KG1 (cell line): ENCODE data around the gene IRX6.

Experiments used
- DNase-seq: peaks from one replicate; lab custom pipeline; 2025; lab: John Stamatoyannopoulos, UW

Gene IRX6

DNA sequence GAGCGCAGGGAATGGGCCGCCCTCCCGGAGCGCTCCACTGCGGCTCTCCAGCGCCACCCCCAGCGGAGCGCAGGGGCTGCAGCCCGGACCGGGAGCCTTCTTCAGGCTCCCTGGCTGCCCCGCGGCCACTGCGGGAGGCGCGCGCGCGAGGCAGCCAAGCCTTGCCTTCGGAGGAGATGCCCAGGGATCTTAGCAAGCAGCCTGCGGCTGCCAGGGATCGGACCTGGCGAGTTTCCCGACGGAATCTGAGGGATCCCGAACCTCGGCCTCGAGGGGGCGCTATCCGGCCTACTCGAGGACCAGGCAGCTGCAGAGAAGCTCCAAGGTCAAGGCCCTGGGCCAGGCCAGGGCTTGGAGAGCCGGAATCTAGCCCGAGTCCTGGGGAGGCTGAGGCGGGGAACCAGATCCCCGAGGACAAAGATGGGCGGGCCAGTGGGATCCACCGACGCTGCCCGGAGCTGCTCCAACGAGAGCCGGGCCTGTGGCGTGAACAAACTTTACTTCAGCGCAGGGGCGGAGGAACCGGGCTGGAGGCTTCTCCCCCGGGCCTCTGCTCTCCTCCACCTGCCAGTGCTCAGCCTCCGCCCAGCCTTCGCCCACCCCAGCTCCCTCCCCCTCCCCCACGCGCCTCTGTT, at the start of gene IRX6:
Gene IRX6 (plus strand): TSS at position 567 of the 635 bp plus-strand sequence. CDS start 889 bp downstream, outside the sequence.
- no peak for DNase-seq

DNA sequence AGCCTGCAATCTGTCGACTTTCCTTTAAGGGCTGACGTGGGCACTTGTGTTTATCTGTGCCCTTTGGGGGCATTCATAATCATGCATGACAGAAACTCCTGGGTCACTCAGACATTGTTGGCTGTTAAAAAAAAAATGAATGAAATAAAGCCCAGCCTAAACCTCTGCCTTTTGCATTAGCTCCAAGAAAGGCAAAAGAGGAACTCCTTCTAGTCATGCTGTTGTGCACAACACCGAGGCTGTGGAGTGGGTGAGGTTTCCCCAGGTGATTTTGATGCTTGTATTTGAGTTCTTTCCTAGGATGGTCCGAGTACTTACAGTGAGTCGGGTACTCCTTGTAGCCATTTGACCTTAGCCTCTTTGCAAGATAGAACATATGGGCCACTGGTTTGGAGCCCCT, 49.6 kb upstream of the IRX6 start:
- no peak for DNase-seq

DNA sequence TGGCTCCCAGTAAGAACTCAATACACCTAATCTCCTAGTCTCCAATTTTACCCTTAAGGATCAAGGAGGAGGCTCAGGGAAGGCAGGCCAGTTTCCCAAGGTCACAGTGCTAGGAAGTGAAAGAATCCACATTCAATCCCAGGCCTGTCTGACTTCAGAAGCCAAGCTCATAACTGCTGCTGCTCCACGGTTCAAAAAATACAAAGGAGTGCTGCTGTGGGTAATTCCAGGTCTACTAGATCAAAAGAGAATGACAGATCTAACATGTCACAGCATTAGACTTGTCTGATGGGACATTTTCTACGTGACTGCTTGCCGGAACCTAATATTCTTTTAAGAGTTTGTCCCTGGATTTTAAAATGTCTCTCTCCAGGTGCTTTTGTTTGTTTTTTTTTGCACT, 48.8 kb upstream of the IRX6 start:
- no peak for DNase-seq

DNA sequence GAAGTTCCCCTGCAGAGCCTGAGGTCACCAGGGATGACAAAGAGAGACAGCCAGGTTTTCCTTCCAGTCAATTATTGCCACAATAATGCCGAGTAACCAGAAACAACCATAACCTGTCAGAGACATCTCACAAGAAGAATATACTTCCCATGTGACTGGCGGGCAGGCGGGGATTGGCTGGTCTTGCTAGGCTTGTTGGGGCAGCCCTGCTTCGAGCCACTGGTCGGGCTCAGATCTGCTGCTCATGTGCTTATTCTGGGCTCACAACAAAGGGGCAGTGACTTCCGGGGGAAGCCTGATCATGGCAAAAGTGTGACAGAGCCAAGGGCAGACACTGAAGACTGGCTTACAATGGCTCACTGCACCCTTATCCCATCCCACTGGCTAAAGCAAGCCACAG, 48.1 kb upstream of the IRX6 start:
- DNase-seq = no peak

DNA sequence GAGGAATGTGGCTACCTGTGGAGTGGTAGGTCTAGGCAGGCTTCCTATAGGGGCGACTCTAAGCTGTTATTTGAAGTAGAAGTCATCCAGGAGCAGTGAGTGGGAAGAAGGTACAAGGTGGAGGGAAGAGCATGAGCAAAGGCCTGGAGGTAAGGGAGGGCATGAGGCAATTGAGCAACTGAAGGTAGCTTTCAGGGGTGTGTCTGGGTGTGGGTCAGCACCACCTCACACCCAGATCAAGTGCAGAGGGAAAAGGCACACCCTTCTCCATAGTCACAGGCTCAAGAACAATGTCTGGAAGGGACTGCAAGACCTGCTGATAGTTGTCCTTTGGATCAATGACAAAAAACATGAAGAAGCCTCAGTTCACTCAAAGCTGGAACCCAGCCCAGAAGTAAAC, 46.5 kb upstream of the IRX6 start:
- no peak for DNase-seq

DNA sequence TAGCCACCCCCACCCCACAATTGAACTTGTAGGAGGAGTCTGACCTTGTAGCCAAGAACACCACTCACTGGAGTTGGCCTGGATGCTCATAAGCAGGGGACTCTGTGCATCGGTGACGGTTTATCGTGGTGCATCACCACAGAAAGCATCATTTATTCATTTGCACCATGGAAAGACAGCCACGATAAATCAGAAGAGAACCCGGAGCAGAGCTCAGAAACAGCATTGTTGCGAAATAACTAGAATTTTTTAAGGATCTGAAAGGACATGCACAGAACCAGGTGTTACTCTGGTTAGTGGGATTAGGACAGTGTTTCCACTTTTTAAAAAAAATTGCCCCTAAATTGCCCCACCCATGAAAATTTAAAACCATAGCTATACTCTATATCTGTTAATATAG, 44.4 kb upstream of the IRX6 start:
- no peak for DNase-seq

DNA sequence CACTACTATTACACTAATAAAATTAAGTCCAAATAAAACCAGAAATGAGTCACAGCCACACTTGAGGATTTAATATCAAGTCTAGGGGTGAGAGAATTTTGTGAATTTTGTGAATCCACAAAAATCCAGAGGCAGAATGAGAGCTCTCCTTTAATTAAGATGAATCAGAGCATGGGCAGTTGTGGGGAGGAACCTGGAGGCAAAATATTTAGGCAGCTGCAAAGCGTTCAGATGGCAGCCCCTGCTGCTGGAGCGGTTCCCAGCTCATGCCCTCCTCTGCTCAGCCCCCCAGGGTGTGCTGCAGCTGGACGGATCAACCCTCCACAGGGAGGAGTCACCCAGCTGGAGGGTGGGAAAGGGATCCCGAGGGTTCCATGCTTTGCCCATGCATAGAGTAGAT, 43.4 kb upstream of the IRX6 start:
- DNase-seq = no peak

DNA sequence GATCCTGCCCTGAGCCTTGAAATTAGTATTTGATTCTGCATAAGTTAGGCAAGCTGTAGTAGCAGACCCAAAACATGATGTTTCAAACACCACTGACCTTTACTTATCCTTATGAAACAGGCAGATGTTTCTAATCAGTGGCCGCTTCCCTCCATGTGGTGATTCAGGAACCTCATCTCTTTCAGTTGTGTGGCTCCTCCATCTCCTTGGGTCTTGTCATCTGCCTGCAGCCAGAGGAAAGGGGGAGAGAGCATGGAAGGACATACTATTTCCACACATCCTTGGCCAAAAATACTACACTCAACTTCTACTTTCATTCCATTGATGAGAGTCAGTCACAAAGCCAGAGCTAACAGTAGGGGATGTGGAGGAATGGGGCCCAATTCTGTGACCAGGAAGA, 41.6 kb upstream of the IRX6 start:
- no peak for DNase-seq

DNA sequence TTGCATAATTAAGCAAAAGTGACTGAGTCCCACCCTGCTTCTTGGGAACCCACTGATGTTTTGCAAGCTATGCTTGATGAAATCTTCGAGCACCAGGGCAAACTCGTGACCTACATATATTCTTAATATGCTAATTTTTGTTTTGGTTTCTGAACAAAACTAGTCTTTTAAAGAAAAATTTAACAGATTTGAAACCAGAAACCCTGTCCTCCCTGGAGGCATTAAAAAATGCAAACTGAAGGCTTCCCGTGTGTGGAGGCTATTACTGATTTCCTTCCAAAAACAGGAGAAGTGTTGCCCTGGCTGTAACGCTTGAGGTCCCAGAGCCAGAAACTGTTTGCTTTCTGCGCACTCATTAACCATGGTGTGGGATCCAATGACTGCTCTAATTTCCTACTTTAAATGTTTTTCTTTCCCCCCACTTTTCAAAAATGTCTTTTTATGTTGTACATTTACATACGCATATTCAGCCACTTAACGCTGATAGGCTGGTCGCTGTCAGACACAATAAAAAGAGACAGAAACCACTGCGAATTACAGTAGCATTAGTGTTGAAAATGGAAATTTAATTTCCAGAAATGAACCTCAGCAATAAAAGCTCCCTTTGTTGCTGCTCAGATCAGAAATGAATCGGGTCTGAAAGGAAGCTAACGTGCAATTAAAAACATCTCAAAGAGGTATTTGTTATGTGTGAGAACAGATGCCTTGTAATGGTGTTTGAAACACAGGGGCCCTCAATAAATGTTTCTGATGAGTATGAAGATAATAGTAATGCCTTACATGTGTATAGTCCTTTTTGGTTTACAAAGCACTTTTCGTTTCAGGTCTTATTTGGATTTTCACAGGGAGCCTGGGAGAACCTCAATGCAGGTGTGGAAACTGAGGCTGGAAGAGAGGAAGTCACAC, 39.9 kb upstream of the IRX6 start:
- no peak for DNase-seq

DNA sequence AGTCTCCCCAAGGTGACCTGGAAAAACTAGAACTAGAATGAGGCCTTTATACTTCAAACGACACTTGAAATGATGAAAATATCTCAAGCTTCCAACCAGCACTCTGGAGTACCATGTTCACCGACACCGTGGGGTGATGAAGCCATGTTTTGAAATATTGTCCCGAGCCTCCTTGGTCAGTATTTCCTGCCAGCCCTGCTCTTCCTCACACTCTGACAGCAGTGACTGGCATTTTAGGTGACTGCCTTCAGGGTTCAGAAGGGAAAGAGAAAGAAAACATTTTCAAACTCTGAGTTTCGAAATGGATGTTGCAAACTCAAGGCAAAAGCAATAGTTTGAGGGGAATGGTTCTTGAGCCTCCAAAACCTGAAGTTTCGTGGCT, 39.3 kb upstream of the IRX6 start:
- no peak for DNase-seq

DNA sequence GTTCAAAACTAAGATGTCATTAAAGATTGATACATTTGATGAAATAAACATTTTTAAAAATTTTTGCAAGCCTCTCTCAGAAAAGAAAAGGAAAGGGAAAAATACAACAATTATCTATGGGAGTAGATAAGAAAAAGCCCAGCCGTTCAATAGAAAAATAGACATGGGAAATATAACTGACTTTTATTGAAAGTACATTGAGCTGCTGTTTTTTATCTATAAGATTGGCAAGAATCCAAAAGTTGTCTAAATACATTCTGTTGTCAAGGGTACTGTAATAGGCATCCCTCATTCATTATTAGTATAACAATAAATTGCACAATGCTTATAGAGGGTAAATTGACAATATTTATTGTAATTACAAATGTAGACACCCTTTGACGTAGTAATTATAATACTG, 38.4 kb upstream of the IRX6 start:
- no peak for DNase-seq

DNA sequence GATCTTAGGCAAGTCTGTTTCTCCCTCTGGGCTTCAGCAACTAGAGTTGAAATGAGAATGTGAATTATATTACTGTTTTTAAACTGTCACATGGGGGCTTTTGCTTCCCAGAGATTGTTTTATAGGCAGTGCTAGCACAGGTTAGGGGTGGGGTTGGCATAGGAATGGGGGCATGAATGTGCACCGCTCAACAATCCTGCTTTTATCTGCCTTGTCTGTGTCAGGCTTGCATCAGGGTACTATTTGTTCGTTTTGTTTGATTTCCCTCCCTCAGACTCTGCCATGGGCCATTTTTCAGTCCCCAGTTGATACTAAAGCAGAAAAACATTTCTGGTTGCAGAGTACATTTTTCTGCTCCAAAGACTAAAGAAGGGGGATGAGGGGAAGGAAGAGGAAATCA, 34.6 kb upstream of the IRX6 start:
- no peak for DNase-seq

DNA sequence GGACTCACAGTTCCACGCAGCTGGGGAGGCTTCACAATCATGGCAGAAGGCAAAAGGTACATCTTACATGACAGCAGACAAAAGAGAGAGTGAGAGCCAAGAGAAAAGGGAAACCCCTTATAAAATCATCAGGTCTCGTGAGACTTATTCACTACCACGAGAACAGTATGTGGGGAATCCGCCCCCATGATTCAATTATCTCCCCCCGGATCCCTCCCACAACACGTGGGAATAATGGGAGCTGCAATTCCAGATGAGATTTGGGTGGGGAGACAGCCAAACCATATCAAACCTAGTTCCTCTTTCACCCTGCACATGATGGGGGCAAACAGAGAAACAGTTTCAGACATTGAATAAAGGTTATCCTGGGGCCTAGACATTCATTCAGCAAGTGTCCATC, 32.2 kb upstream of the IRX6 start:
- DNase-seq = no peak

DNA sequence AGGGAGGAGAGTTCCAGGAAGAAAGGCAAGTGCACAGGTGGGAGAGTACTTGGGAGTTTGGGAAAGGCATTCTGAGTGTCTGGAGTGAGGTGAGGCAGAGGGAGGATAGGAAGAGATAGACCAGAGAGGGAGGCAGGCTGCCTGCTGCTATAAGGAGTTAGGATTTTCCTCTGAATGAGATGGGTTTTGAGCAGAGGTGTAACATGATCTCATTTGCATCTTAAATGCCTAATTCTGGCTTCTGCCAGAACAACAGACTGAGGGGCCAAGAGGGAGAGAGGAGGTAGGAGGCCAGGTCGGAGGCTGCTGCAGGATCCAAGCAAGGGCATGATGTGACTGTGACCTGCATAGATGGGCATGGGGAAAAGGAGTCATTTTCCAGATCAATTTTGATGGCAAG, 31.5 kb upstream of the IRX6 start:
- DNase-seq = no peak

DNA sequence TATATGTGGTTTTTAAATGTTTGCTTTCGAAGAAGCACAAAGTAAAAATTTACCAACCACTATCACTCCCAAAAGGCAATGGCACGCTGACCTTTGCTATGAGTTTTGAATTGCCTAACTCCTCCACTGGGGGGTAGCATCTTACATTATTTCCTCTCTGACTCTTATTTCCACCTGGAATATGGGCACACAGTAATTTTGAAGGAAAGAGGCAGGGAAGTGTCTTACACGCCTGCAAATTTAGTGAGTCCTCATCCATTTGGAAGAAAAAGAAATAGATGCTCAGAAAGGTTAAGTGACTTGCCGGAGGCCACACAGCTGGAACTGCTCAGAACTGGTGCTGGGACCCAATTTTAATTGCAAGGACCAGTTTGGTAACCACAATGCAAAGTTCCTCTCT, 29.9 kb upstream of the IRX6 start:
- DNase-seq = no peak

DNA sequence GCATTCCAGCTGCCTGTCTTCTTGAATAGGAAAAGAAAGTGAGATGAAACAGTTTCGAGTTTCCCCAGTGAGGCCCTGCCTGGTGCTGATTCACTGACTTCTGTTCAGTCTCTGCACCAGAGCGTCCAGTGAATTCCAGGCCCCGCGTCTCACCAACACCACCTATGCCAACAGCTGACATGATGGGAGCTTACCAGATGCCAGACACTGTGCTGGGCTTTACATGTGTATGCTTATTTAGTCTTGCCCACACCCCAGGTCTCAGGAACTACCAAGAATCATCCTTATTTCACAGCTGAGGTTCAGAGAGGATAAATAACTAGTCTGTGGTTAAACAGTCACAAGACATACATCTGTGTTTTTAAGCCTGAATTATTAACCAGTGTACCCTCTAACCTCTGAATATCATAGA, 29.1 kb upstream of the IRX6 start:
- no peak for DNase-seq

DNA sequence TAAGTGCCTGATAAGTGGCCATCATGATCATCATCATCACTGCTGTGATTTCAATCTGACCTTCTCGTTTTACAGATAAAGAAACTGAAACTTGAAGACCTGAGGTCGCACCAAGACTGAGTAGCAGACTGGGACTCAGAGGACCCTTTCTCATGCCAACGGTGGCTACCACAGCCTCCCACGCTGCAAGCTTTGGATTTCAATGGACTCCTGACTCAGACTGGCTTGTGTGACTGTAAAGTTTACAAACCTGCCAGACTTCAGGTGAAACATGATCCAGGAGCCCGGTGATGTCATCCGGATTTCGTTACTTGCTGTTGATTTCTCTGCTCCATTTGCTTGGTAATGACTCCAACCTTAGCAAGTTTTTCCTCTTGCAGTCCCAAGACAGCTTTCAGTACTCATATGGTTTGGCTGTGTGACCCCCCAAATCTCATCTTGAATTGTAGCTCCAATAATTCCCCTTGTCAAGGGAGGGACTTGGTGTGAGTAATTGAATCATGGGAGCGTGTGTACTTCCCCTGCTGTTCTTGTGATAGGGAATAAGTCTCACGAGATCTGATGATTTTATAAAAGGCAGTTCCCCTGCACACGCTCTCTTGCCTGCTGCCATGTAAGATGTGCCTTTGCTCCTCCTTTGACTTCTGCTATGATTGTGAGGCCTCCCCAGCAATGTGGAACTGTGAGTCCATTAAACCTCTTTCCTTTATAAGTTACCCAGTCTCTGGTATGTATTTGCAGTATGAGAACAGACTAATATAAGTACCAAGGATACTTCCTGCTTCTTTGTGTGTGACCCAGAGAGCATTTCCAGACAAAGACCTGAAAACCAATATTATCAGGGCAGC, 26.7 kb upstream of the IRX6 start:
- no peak for DNase-seq

DNA sequence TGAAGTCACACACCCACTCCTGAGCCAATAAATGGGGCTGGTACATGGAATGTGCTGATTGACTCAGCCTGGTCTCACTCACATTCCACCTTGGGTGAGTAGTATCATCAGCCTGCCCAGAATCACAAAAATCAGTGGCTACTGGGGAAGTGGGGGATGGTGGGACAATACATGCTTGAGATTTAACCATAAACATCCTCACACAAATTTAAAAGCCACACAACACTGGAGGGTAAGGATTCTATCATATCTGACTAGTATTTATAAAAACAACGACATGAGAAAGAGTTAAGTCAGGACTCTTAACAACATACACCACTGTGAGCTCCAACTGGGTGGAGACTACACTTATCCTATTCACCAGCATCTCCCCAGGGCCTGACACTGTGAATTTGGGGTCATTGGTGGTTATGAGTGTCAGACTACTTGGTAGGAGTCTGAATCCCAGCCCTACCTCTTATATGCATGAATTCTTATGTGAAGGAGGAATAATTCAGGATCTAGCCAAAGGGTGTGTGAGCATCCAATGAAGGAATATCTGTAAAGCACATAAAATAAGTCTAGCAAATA, 26.0 kb upstream of the IRX6 start:
- DNase-seq = no peak

DNA sequence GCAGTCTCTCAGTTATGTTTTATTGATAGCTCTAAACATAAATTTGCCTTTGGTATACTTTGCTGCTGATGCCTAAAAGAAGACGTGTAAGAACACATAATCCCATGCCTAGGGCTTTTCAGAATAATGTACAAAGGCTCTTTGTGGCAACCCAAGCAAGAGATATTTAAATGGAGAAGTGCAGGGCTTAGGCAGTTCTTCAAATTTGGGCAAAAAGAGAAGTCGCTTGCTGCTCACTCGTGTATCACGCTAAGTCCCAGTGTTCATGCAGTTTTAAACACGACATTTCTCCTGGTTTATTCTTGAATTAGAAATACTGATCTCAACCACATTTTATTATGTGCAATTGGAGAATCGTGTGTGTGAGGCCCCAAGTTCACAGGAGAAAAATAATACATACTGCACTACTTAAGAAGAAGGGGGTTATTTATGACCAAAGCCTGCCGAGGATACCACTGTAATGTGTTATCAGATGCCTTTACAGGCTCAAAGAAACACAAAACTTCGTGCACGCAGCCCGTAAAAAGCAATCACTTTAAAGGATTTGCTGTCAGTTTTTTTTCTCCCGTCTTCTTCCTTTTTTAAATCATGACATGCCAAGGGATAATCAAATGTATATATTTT, 22.5 kb upstream of the IRX6 start:
- no peak for DNase-seq

DNA sequence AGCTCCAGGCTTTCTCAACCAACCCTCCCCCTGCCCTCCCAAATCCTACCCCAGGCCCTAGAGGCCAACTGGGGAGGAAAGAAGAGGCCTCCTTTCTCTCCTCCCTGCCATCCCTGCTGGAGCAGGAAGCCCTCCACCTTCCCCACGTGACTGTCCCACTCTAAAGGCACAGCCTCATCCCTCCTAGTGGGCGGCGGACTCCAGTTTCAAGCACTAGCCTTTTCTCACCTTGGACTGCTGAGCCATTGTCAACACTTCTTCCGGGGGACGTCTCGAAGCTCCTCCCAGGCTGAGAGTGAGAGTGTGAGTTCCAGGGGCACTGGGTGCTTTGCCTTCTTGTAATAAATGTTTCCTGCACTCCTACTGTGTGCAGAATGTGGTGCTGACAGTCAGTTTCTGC, 21.4 kb upstream of the IRX6 start:
- no peak for DNase-seq

DNA sequence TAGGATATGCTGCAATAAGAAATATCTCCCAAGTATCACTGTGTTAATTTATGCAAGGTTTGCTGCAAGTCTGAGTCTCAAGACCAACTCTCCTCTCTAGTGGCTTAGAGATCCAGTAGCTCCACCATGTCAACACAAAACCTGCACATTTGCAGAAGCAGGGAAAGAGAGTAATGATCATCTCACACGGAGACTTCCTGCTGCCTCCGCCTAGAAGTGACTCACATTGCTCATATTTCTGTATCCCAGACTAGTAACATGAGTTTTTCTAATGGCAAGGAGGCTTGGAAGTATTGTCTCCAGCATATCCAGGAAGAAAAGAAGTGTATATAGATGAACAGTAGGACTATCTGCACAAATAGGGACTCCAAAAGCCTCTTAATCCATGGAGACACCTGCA, 15.0 kb upstream of the IRX6 start:
- no peak for DNase-seq

DNA sequence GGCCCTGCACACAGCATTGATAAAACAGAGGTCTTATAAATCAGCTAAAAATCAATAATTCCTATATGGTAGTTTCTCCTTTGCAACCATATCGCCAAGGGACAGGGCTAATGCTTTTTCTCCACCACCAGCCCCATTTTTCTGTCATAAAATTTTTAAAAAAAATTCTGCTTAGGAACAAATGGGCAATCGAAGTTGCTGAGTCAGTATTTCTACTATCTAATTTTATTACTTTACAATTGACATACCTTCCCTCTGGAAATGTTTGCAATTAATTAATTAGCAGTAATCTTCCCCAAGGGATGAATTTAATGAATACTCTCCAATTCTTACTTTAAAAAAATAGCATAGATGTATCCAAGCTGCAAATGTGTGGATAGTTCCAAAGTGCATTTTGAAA, 1.7 kb upstream of the IRX6 start:
- DNase-seq = no peak
